Effector CD8-positive, alpha-beta T cell (primary cell): ENCODE measurements around the gene TMEM250.
"Not testable (repeated sequence)": the region's sequence is repeated elsewhere in the genome, so short reads cannot be mapped to it uniquely, and the experiment has no call there.

ENCODE experiments used
- DNase-seq: peaks from one replicate; lab custom pipeline; 2025; lab: John Stamatoyannopoulos, UW
- total RNA-seq, 4 experiments: gene quantifications; one replicate each; lab custom pipeline; 2026; lab: John Stamatoyannopoulos, UW

TMEM250 gene
- total RNA-seq, result 69.6 to 106 (median 85.0) reads per million in 4 experiments

GRCh38 chr9:136118320-136119060 is at the start of gene TMEM250:
Gene TMEM250, minus strand, starts transcription at chr9:136118875. Its CDS starts 1,975 bp downstream, at chr9:136116900.
- peak; percentile 93 for DNase-seq

- DNase-seq, result no peak
Measured at GRCh38 chr9:136163248-136163850, 44.7 kb upstream of the TMEM250 start.

GRCh38 chr9:136160995-136161610 is 42.4 kb upstream of the TMEM250 start:
- no peak for DNase-seq

- DNase-seq, result no peak
Measured at GRCh38 chr9:136160381-136160841, 41.7 kb upstream of the TMEM250 start.

- no peak for DNase-seq
Measured at GRCh38 chr9:136159851-136160250, 41.2 kb upstream of the TMEM250 start.

GRCh38 chr9:136157477-136158265 is 39.0 kb upstream of the TMEM250 start:
- DNase-seq, result no peak

GRCh38 chr9:136156209-136157120 is 37.8 kb upstream of the TMEM250 start:
- no peak for DNase-seq

GRCh38 chr9:136155576-136155975 is 36.9 kb upstream of the TMEM250 start:
- no peak for DNase-seq

GRCh38 chr9:136154943-136155342 is 36.3 kb upstream of the TMEM250 start:
- DNase-seq, result no peak

- no peak for DNase-seq
Measured at GRCh38 chr9:136153381-136154065, 34.8 kb upstream of the TMEM250 start.

GRCh38 chr9:136152931-136153330 is 34.3 kb upstream of the TMEM250 start:
- DNase-seq, result no peak

- DNase-seq, result no peak
Measured at GRCh38 chr9:136152543-136152866, 33.8 kb upstream of the TMEM250 start.

- DNase-seq, result no peak
Measured at GRCh38 chr9:136151848-136152542, 33.3 kb upstream of the TMEM250 start.

- DNase-seq, result no peak
Measured at GRCh38 chr9:136151214-136151804, 32.6 kb upstream of the TMEM250 start.

GRCh38 chr9:136150664-136151213 is 32.1 kb upstream of the TMEM250 start:
- not testable (repeated sequence) for DNase-seq

- DNase-seq, result no peak
Measured at GRCh38 chr9:136149853-136150252, 31.2 kb upstream of the TMEM250 start.

- no peak for DNase-seq
Measured at GRCh38 chr9:136149337-136149736, 30.7 kb upstream of the TMEM250 start.

- DNase-seq, result no peak
Measured at GRCh38 chr9:136148766-136149165, 30.1 kb upstream of the TMEM250 start.
